AG09319 (cell line): Measurements from ENCODE around the gene BMF.
"Not testable (repeated sequence)": the region's sequence is repeated elsewhere in the genome, so short reads cannot be mapped to it uniquely, and the experiment has no call there.

ENCODE experiments used
- DNase-seq: peaks from one replicate; pipeline ENCODE4 v3.0.0-alpha.2; 2010; ENCODE audit warnings: low read depth; ENCODE audit errors: extremely low read depth
- CTCF ChIP-seq: IDR thresholded peaks from 2 replicates; pipeline ENCODE4 v1.5.1; 2011; ENCODE audit warnings: low read depth, mild to moderate bottlenecking, inconsistent platforms, low read length, moderate library complexity

The BMF gene

GRCh38 chr15:40084650-40085049 is 24.0 kb downstream of the BMF start:
- no peak for TF ChIP-seq CTCF
- DNase-seq = no peak

- DNase-seq = no peak
- TF ChIP-seq CTCF = no peak
These were observed 26.3 kb downstream of the BMF start for GRCh38 chr15:40082195-40082883.

- no peak for DNase-seq
- no peak; the same call in none of the 2 replicates for TF ChIP-seq CTCF
These were observed 26.9 kb downstream of the BMF start for GRCh38 chr15:40081691-40082194.

- TF ChIP-seq CTCF = no peak
- DNase-seq = no peak
These were observed 27.8 kb downstream of the BMF start for GRCh38 chr15:40080847-40081246.

- TF ChIP-seq CTCF = no peak
- no peak for DNase-seq
These were observed 28.6 kb downstream of the BMF start for GRCh38 chr15:40080104-40080503.

GRCh38 chr15:40079456-40079855 is 29.2 kb downstream of the BMF start:
- DNase-seq = no peak
- no peak for TF ChIP-seq CTCF

- DNase-seq = no peak
- TF ChIP-seq CTCF = no peak
These were observed 33.2 kb downstream of the BMF start for GRCh38 chr15:40075298-40076044.

GRCh38 chr15:40074656-40075055 is 34.0 kb downstream of the BMF start:
- DNase-seq = not testable (repeated sequence)

GRCh38 chr15:40073716-40074490 is 34.8 kb downstream of the BMF start:
- DNase-seq = not testable (repeated sequence)
